Measurements from ENCODE around the gene PACRG.

The PACRG gene

GRCh38 chr6:163133691-163134090 is 405.9 kb downstream of the PACRG start:
- FAIRE-seq, result no peak
- TF ChIP-seq TAF1 (IDR thresholded peaks at IDR 0.05; ENCODE audit: borderline replicate concordance, low read depth, low read length) (no peak), POLR2A (IDR thresholded peaks at IDR 0.05; ENCODE audit: low read depth, low read length) (no peak), POLR2AphosphoS5 (IDR thresholded peaks at IDR 0.05; ENCODE audit: low read depth, low read length) (no peak)
- no peak for DNase-seq (ENCODE audit: insufficient read length)

DNA sequence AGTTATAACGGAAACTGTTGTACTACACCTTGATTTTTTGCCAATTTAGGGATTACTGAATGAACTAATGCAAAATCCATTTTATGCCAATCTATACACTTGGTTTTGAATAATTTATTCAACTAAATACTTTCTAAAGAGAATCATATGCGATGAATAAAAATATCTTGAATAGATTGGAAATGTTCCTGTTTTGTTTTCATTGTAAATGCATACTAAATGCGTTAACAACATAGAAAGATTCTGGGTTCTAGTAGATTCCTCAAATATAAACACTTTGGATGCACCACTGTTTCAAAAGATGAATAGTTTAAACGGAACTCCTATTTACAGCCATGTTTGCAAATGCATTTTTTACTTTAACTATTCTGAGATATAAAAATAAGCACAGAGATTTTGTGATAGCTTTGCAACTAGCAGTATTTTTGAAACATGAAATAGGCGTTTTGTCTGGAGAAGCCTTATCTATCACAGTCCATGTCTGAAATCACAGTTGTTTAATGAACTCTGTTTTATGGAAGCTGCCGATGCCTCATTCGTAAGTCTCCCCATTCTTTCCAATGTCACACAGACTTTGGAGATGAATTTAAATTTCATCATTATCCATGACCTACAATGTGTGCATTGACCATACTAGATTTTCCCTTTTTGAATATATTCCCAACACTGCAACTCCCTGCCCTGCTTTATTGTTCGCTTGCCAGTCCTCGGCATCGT is 409.1 kb downstream of the PACRG start:
- TF ChIP-seq POLR2AphosphoS5 (IDR thresholded peaks at IDR 0.05; ENCODE audit: low read depth, low read length), result no peak
- TF ChIP-seq TAF1 (IDR thresholded peaks at IDR 0.05; ENCODE audit: borderline replicate concordance, low read depth, low read length), result no peak
- no peak for TF ChIP-seq POLR2A (IDR thresholded peaks at IDR 0.05; ENCODE audit: low read depth, low read length)
- FAIRE-seq (no peak), DNase-seq (ENCODE audit: insufficient read length) (no peak)

DNA sequence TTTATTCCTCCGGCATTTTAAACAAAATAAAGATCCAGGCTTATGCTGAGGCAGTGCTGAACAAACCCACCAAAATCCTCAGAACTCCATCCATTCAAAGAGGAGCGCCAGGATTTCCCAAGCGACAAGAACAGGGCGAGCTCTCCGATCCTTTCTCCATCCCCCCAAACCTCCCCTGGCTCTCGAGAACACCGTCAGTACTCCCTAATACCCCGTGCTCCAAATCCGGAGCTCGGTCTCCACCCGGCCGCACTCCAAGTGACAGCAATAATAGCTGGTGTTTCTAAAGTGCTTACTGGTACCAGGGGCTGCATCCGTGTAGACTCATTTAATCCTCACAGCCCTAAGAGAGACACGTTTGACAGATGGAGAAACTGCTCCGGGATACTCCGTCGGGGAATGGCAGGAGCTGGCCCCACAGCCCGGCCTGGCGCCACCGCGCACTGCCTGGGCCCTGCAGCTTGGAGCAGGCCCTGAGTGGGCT is 409.7 kb downstream of the PACRG start:
- TF ChIP-seq TAF1 (IDR thresholded peaks at IDR 0.05; ENCODE audit: borderline replicate concordance, low read depth, low read length), result no peak
- no peak for TF ChIP-seq POLR2A (IDR thresholded peaks at IDR 0.05; ENCODE audit: low read depth, low read length)
- TF ChIP-seq POLR2AphosphoS5 (IDR thresholded peaks at IDR 0.05; ENCODE audit: low read depth, low read length), result no peak
- FAIRE-seq (no peak), DNase-seq (ENCODE audit: insufficient read length) (no peak)

GRCh38 chr6:163146036-163146435 is 418.3 kb downstream of the PACRG start:
- no peak for DNase-seq (ENCODE audit: insufficient read length)
- FAIRE-seq, result no peak
- TF ChIP-seq POLR2AphosphoS5 (IDR thresholded peaks at IDR 0.05; ENCODE audit: low read depth, low read length) (no peak), POLR2A (IDR thresholded peaks at IDR 0.05; ENCODE audit: low read depth, low read length) (no peak), TAF1 (IDR thresholded peaks at IDR 0.05; ENCODE audit: borderline replicate concordance, low read depth, low read length) (no peak)

GRCh38 chr6:163147994-163148393 is 420.2 kb downstream of the PACRG start:
- no peak for FAIRE-seq
- TF ChIP-seq POLR2A (IDR thresholded peaks at IDR 0.05; ENCODE audit: low read depth, low read length) (no peak), POLR2AphosphoS5 (IDR thresholded peaks at IDR 0.05; ENCODE audit: low read depth, low read length) (no peak), TAF1 (IDR thresholded peaks at IDR 0.05; ENCODE audit: borderline replicate concordance, low read depth, low read length) (no peak)
- DNase-seq (ENCODE audit: insufficient read length), result no peak

DNA sequence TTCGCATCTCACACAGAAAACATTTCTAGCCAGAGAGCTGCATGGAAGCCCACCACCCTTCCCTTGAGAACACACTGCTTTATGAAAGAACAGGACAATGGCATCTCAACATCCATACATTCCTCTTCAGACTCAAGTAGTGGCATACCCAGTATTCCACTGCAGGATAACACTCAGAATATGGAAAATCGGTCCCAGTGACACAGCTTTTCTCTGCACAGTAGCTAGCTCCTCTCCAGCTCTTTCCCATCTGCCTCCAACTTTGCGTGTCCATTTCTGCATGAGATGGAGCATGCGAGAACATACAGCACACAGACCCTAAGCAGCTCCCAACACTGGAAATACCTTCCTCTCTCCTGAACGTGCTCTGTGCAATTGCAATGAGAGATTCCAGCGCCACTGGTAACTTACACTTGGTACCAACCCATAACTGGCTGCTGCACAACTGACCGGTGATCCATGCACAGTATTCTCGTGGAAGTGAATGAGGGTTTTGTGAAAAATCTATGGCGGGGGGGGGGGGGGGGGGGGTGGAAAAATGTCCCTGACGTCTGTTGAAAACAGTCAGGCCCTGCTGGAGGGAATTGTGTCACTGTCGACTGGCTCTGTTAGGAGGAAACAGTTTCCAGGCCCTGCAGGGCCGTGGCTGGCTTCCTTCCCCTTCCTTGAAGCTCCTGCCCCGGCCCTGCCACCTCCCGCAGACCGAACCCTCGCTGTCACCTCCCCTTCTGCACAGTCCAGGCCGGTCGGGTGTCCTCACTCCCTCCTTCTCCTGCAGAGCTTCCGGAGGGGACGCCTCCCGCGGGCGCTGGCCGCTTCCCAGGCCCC is 420.9 kb downstream of the PACRG start:
- FAIRE-seq, result no peak
- no peak for DNase-seq (ENCODE audit: insufficient read length)
- TF ChIP-seq POLR2AphosphoS5 (IDR thresholded peaks at IDR 0.05; ENCODE audit: low read depth, low read length) (no peak), TAF1 (IDR thresholded peaks at IDR 0.05; ENCODE audit: borderline replicate concordance, low read depth, low read length) (no peak), POLR2A (IDR thresholded peaks at IDR 0.05; ENCODE audit: low read depth, low read length) (no peak)

- no peak for DNase-seq (ENCODE audit: insufficient read length)
- FAIRE-seq, result no peak
These were observed 421.6 kb downstream of the PACRG start for GRCh38 chr6:163149279-163149848.

DNA sequence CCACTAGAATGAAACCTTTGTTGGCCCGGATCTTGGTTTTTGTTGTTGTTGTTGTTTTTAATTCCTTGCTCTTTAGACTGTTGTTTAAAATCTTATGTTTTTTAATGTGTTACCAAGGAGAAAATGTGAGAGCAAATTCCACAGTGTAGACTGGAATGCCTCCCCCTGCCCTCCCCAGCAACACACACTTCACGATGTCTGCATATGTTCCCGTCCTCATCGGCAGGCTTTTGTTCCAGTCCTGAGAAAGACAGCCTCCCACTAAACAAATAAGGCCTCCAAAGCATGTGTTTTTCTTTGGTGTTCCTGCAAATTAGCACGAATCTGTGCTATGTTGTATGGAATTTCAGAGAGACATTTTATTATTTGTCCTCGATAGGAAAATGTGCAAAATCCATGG is 423.4 kb downstream of the PACRG start:
- FAIRE-seq, result no peak

More at GRCh38 chr6:163149279-163149848, 421.6 kb downstream of the PACRG start:
- TF ChIP-seq POLR2A (IDR thresholded peaks at IDR 0.05; ENCODE audit: low read depth, low read length) (no peak), POLR2AphosphoS5 (IDR thresholded peaks at IDR 0.05; ENCODE audit: low read depth, low read length) (no peak), TAF1 (IDR thresholded peaks at IDR 0.05; ENCODE audit: borderline replicate concordance, low read depth, low read length) (no peak)

GRCh38 chr6:163152701-163153100 is 424.9 kb downstream of the PACRG start:
- FAIRE-seq, result no peak

More for the DNA sequence above, 423.4 kb downstream of the PACRG start:
- TF ChIP-seq POLR2A (IDR thresholded peaks at IDR 0.05; ENCODE audit: low read depth, low read length) (no peak), POLR2AphosphoS5 (IDR thresholded peaks at IDR 0.05; ENCODE audit: low read depth, low read length) (no peak), TAF1 (IDR thresholded peaks at IDR 0.05; ENCODE audit: borderline replicate concordance, low read depth, low read length) (no peak)
- DNase-seq (ENCODE audit: insufficient read length), result no peak

DNA sequence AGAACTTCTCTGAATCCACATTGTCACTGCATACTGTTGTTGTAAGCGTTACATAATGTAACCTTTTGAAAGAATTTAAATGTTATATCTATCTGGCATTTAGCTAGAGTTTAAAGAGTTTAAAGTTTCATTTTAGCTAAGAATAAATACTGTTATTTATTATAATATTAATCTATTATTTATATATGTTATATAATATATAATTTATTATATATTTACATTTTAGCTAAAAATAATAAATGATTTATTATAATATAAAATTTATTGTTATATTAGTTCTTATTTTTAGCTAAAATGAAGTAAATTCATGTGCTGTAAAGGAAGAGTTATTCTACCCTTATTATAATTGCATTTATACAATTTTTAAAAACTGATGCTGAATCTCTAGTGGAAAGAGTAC is 431.3 kb downstream of the PACRG start:
- FAIRE-seq (no peak), DNase-seq (ENCODE audit: insufficient read length) (no peak)
- no peak for TF ChIP-seq TAF1 (IDR thresholded peaks at IDR 0.05; ENCODE audit: borderline replicate concordance, low read depth, low read length)
- TF ChIP-seq POLR2A (IDR thresholded peaks at IDR 0.05; ENCODE audit: low read depth, low read length), result no peak
- no peak for TF ChIP-seq POLR2AphosphoS5 (IDR thresholded peaks at IDR 0.05; ENCODE audit: low read depth, low read length)

More at GRCh38 chr6:163152701-163153100, 424.9 kb downstream of the PACRG start:
- TF ChIP-seq POLR2A (IDR thresholded peaks at IDR 0.05; ENCODE audit: low read depth, low read length) (no peak), POLR2AphosphoS5 (IDR thresholded peaks at IDR 0.05; ENCODE audit: low read depth, low read length) (no peak), TAF1 (IDR thresholded peaks at IDR 0.05; ENCODE audit: borderline replicate concordance, low read depth, low read length) (no peak)
- DNase-seq (ENCODE audit: insufficient read length), result no peak

DNA sequence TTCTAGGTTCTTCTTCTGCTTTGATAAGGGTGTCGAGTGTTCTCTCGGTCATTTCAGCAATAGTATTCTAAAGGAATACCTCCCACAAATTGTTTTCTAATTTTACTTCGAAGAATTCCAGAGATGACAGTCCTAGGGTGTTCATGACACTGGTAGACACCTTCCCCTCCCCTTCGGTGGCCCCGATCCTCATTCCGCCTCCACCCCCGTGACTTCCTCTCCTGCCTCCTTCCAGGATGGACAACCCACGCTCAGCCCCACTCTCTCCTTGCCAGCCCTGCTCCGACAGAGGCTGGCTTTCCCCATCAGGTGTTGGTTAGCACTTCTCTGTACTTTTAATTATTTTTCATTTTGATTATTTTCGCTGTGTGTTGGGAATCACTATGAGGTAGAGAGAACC is 431.9 kb downstream of the PACRG start:
- FAIRE-seq, result no peak
- TF ChIP-seq POLR2AphosphoS5 (IDR thresholded peaks at IDR 0.05; ENCODE audit: low read depth, low read length), result no peak
- TF ChIP-seq POLR2A (IDR thresholded peaks at IDR 0.05; ENCODE audit: low read depth, low read length), result no peak
- no peak for TF ChIP-seq TAF1 (IDR thresholded peaks at IDR 0.05; ENCODE audit: borderline replicate concordance, low read depth, low read length)
- DNase-seq (ENCODE audit: insufficient read length), result no peak

Data from GM12892 (cell line).